HCT116 (cell line): ENCODE results near the gene TMEM14A. TPM values are rescaled to one million over a fixed set of nuclear protein-coding genes. Genes with fewer than 3 reads are reported as not detected.

ENCODE experiments used
- ATAC-seq: fragments of 200-7000 bp; cut with Tn5 transposase; 2 replicates; pipeline ENCODE4 v1.9.1; 2020; ENCODE audit warnings: mild to moderate bottlenecking, moderate library complexity
- BruUV-seq: library from RNA; stranded (reverse); fragments of 400-500 nt; replicated peaks from 2 replicates; lab custom pipeline; 2021; lab: Mats Ljungman, UMichigan
- CTCF ChIA-PET: fragments of 300-600 bp; sonication (Branson Sonifier 250); formaldehyde crosslinking; loops from one replicate; lab custom pipeline; 2021; ENCODE audit warnings: antibody characterized with exemption; lab: Charles Lee
- POLR2A ChIA-PET: fragments of 300-600, 350-600 bp; sonication (Branson Sonifier 250); formaldehyde crosslinking; loops from one replicate; lab custom pipeline; 2021; ENCODE audit warnings: antibody characterized with exemption; lab: Charles Lee
- RAD21 ChIA-PET, 2 experiments: fragments of 300-600 bp; sonication (Branson Sonifier 250); formaldehyde crosslinking; loops; one replicate each; lab custom pipeline; 2023; ENCODE audit warnings: low total read pairs in 2 of 2; ENCODE audit not compliant: uncharacterized antibody in 2 of 2, unreplicated experiment in 2 of 2, low non-redundant PET in 1 of 2; lab: Charles Lee
- DNase-seq: peaks from one replicate; pipeline ENCODE4 v3.0.0-alpha.2; 2010; ENCODE audit warnings: low read depth, low spot score
- H2AFZ ChIP-seq: fragments of 200-600 bp; shearing (Covaris generic), sonication (generic); 2 replicates; pipeline ENCODE4 v1.6.1; 2017; ENCODE audit warnings: low read depth, mixed run types, mixed read lengths, antibody characterized with exemption, low read length; ENCODE audit not compliant: poor library complexity, severe bottlenecking
- H3K27ac ChIP-seq: 2 replicates; pipeline ENCODE4 v1.5.1; 2012; ENCODE audit warnings: low read depth, low read length
- H3K27me3 ChIP-seq: fragments of 200-600 bp; sonication (generic); 2 replicates; pipeline ENCODE4 v1.6.1; 2016; ENCODE audit warnings: mixed run types, low read length, mixed read lengths; ENCODE audit not compliant: insufficient read depth
- H3K36me3 ChIP-seq, 2 experiments: fragments of 200-500 bp in 1 of 2; fragments of 200-600 bp in 1 of 2; sonication (Bioruptor generic) in 1 of 2; sonication (generic) in 1 of 2; 2 replicates each; pipeline versions ENCODE4 v1.5.1 to v1.6.1; 2014 to 2016; ENCODE audit warnings: low read length in 2 of 2, inconsistent platforms in 1 of 2, mixed read lengths in 1 of 2, mixed run types in 1 of 2; ENCODE audit not compliant: insufficient read depth in 2 of 2, control insufficient read depth in 1 of 2
- H3K4me1 ChIP-seq, 2 experiments: fragments of 200-600 bp in 1 of 2; sonication (generic) in 1 of 2; 2 replicates each; pipeline versions ENCODE4 v1.5.1 to v1.6.1; 2012 to 2017; ENCODE audit warnings: low read length in 2 of 2, inconsistent platforms in 1 of 2, mild to moderate bottlenecking in 1 of 2, mixed read lengths in 1 of 2, mixed run types in 1 of 2, moderate library complexity in 1 of 2; ENCODE audit not compliant: insufficient read depth in 2 of 2, control insufficient read depth in 1 of 2
- H3K4me2 ChIP-seq: fragments of 200-600 bp; sonication (generic); 2 replicates; pipeline ENCODE4 v1.6.1; 2017; ENCODE audit warnings: mixed run types, low read length, mixed read lengths
- H3K4me3 ChIP-seq, 2 experiments: fragments of 200-600 bp in 1 of 2; sonication (generic) in 1 of 2; replicated peaks in 1 of 2; 2 replicates each; pipeline ENCODE4 v1.5.1; 2011 to 2016; ENCODE audit warnings: low read length in 2 of 2, control low read depth in 1 of 2, low read depth in 1 of 2, mild to moderate bottlenecking in 1 of 2, mixed read lengths in 1 of 2, mixed run types in 1 of 2
- H3K79me2 ChIP-seq: fragments of 200-600 bp; sonication (generic); 2 replicates; pipeline ENCODE4 v1.6.1; 2017; ENCODE audit warnings: mild to moderate bottlenecking, mixed run types, low read length, moderate library complexity, mixed read lengths; ENCODE audit not compliant: insufficient read depth
- H3K9ac ChIP-seq: fragments of 200-600 bp; sonication (generic); 2 replicates; pipeline ENCODE4 v1.6.1; 2016; ENCODE audit warnings: low read length, mixed read lengths
- H3K9me2 ChIP-seq: fragments of 200-600 bp; sonication (generic), shearing (Covaris generic); 2 replicates; pipeline ENCODE4 v1.6.1; 2017; ENCODE audit warnings: mixed run types, mild to moderate bottlenecking, moderate library complexity; ENCODE audit not compliant: insufficient read depth
- H3K9me3 ChIP-seq, 2 experiments: fragments of 200-500 bp in 1 of 2; fragments of 200-600 bp in 1 of 2; sonication (Bioruptor generic) in 1 of 2; sonication (generic) in 1 of 2; 2 replicates each; pipeline ENCODE4 v1.6.1; 2014 to 2017; ENCODE audit warnings: low read length in 2 of 2, mixed read lengths in 2 of 2, inconsistent platforms in 1 of 2, low read depth in 1 of 2, mild to moderate bottlenecking in 1 of 2, mixed run types in 1 of 2, moderate library complexity in 1 of 2; ENCODE audit not compliant: control insufficient read depth in 1 of 2, insufficient read depth in 1 of 2
- H4K20me1 ChIP-seq: fragments of 200-600 bp; sonication (generic), shearing (Covaris generic); 2 replicates; pipeline ENCODE4 v1.6.1; 2017; ENCODE audit warnings: mixed run types, mild to moderate bottlenecking, moderate library complexity; ENCODE audit not compliant: insufficient read depth
- CEBPB ChIP-seq: IDR thresholded peaks from 2 replicates; pipeline ENCODE4 v1.6.1; 2012; ENCODE audit warnings: low read depth
- EGR1 ChIP-seq: IDR thresholded peaks from 2 replicates; pipeline ENCODE4 v1.6.1; 2012; ENCODE audit warnings: low read depth
- EZH2 ChIP-seq: fragments of 200-600 bp; sonication (generic); IDR thresholded peaks from 2 replicates; pipeline ENCODE4 v1.6.1; 2017; ENCODE audit warnings: antibody characterized with exemption, mixed run types
- JUND ChIP-seq: IDR thresholded peaks from 2 replicates; pipeline ENCODE4 v1.6.1; 2012
- POLR2A ChIP-seq: IDR thresholded peaks from 2 replicates; pipeline ENCODE4 v1.7.0; 2011; ENCODE audit warnings: borderline replicate concordance; ENCODE audit not compliant: insufficient read depth, insufficient read length; ENCODE audit errors: extremely low read depth
- POLR2AphosphoS5 ChIP-seq: IDR thresholded peaks from 2 replicates; pipeline ENCODE4 v1.6.1; 2011; ENCODE audit warnings: mild to moderate bottlenecking, low read depth, low read length, moderate library complexity
- RAD21 ChIP-seq: IDR thresholded peaks from 2 replicates; pipeline ENCODE4 v1.6.1; 2012; ENCODE audit warnings: low read depth, mild to moderate bottlenecking
- SIN3A ChIP-seq: IDR thresholded peaks from 2 replicates; pipeline ENCODE4 v1.6.1; 2012; ENCODE audit warnings: low read depth
- SRF ChIP-seq: IDR thresholded peaks from 2 replicates; pipeline ENCODE4 v1.6.1; 2012; ENCODE audit warnings: low read depth
- TCF7L2 ChIP-seq: IDR thresholded peaks from 2 replicates; pipeline ENCODE4 v1.7.0; 2011; ENCODE audit warnings: borderline replicate concordance, inconsistent platforms; ENCODE audit not compliant: insufficient read depth, insufficient read length; ENCODE audit errors: extremely low read depth
- YY1 ChIP-seq: IDR thresholded peaks from 2 replicates; pipeline ENCODE4 v1.6.1; 2011; ENCODE audit warnings: low read length, low read depth, moderate library complexity, mild to moderate bottlenecking; ENCODE audit not compliant: insufficient replicate concordance; ENCODE audit errors: extremely low read depth
- ZFX ChIP-seq: fragments of 450-650 bp; IDR thresholded peaks from 2 replicates; pipeline ENCODE4 v1.6.1; 2017
- intact Hi-C: fragments of 100-400 bp; cut with micrococcal nuclease; formaldehyde crosslinking; loops from 2 replicates; pipeline ENCODE4 v1.10.0; 2022
- total RNA-seq: library from RNA; stranded (reverse); gene quantifications from one replicate; pipeline ENCODE4 v1.2.1, GENCODE V29; 2021; ENCODE audit not compliant: unreplicated experiment
- TF ChIP-seq, protein P1 (sequence below): IDR thresholded peaks from 2 replicates; pipeline ENCODE4 v1.6.1; 2012

TMEM14A gene
- total RNA-seq, 1 experiment from 2014 or later: 51.5 TPM

DNA sequence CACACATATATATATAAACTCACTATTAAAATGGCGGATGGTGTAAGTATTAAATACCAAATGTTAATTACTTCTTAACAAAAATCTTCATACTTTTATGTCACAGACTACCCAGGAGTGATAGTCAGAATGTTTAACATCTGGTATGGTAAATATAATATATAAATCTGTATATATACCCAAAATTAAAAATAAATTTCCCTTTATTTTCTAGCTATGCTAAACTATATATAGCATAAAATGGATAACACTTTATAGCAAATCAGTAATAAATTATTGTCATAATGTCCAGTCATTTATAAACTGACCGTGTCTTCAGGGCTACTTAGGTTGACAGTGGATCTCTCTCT, 55.3 kb downstream of the TMEM14A start:
- Histone ChIP-seq H3K4me2 (no peak overlapping the region), H3K4me1 (peaks cover 0 to 15% of the 10 kb centered on the region in 2 experiments; a peak in 1 of 4 replicates), H3K9ac (no peak overlapping the region), H2AFZ (peak overlapping the region; percentile 5), H3K9me3 (no peaks in the 10 kb centered on the region), H3K4me3 (no peak overlapping the region), H3K9me2 (no peaks in the 10 kb centered on the region), H3K27ac (no peak overlapping the region), H3K36me3 (no peaks in the 10 kb centered on the region), H3K79me2 (no peaks in the 10 kb centered on the region), H3K27me3 (no peaks in the 10 kb centered on the region), H4K20me1 (no peaks in the 10 kb centered on the region)
- TF ChIP-seq JUND (no peak), EZH2 (no peak), SIN3A (no peak), POLR2AphosphoS5 (no peak), YY1 (no peak), ZFX (no peak), EGR1 (no peak), CEBPB (no peak), TCF7L2 (no peak), RAD21 (no peak), POLR2A (no peak), SRF (no peak)
- TF ChIP-seq, protein P1, sequence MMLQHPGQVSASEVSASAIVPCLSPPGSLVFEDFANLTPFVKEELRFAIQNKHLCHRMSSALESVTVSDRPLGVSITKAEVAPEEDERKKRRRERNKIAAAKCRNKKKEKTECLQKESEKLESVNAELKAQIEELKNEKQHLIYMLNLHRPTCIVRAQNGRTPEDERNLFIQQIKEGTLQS: no peak
- ChIA-PET CTCF (interaction anchor here (1.0 kb wide), 1 partner anchor 78 kb away, joined by 3 read pairs; the partner anchor contains the start of gene GSTA1), RAD21 (no interaction called here), POLR2A (no interaction called here)
- no TSS peak for BruUV-seq
- DNase-seq: no peak
- intact Hi-C loops: no loop called here
- ATAC-seq: no peak
